Gastroesophageal sphincter (tissue), 3 donors: ENCODE data around the gene FAM171A2.

Experiments used
- CTCF ChIP-seq, 4 experiments: fragments of 200-600 bp in 2 of 4; fragments of 450-650 bp in 2 of 4; sonication (generic) in 1 of 4; IDR thresholded peaks; one replicate each; pipeline ENCODE4 v1.5.1; 2017 to 2019; ENCODE audit warnings: antibody characterized with exemption in 4 of 4, mild to moderate bottlenecking in 2 of 4, moderate library complexity in 2 of 4
- EP300 ChIP-seq: sonication (generic); formaldehyde crosslinking; IDR thresholded peaks from one replicate; pipeline ENCODE4 v1.6.1; 2017; ENCODE audit warnings: antibody characterized with exemption, mild to moderate bottlenecking
- POLR2A ChIP-seq, 2 donors: fragments of 450-650 bp; IDR thresholded peaks; one replicate each; pipeline ENCODE4 v1.6.1; 2017; ENCODE audit warnings: antibody characterized with exemption in 2 of 2, mild to moderate bottlenecking in 2 of 2, moderate library complexity in 1 of 2
- POLR2AphosphoS5 ChIP-seq: sonication (generic); formaldehyde crosslinking; IDR thresholded peaks from one replicate; pipeline ENCODE4 v1.6.1; 2017; ENCODE audit warnings: antibody characterized with exemption

GRCh38 chr17:44310188-44310587 is 53.5 kb downstream of the FAM171A2 start:
- TF ChIP-seq CTCF (IDR thresholded peaks at IDR 0.05) (no peak), POLR2AphosphoS5 (no peak), POLR2A (IDR thresholded peaks at IDR 0.05) (no peak), EP300 (no peak)
